Endothelial cell of umbilical vein (primary cell): ENCODE results near the gene ASB1. TPM values are rescaled to one million over a fixed set of nuclear protein-coding genes. Genes with fewer than 3 reads are reported as not detected.

Experiments used
- BruUV-seq: library from RNA; stranded (reverse); fragments of 400-500 nt; replicated peaks from 2 replicates; lab custom pipeline; 2021; lab: Mats Ljungman, UMichigan
- CTCF ChIA-PET: fragments of 300-600, 350-600 bp; sonication (Branson Sonifier 250); formaldehyde crosslinking; loops from one replicate; lab custom pipeline; 2021; ENCODE audit warnings: antibody characterized with exemption, inconsistent platforms; lab: Charles Lee
- POLR2A ChIA-PET: fragments of 300-600, 350-600 bp; sonication (Branson Sonifier 250); formaldehyde crosslinking; loops from one replicate; lab custom pipeline; 2021; ENCODE audit warnings: antibody characterized with exemption, inconsistent platforms; lab: Charles Lee
- DNase-seq: peaks from one replicate; pipeline ENCODE4 v3.0.0-alpha.2; 2011; ENCODE audit warnings: low read depth, low spot score
- FAIRE-seq: peaks from 2 replicates; lab custom pipeline; 2011; peaks lifted over from hg19 to GRCh38; lab: Jason Lieb, UNC
- H2AFZ ChIP-seq: 2 replicates; pipeline ENCODE4 v1.6.0; 2012; ENCODE audit warnings: low read depth, low read length, control low read depth, inconsistent platforms
- H3K27ac ChIP-seq: 2 replicates; pipeline ENCODE4 v1.5.1; 2011; ENCODE audit warnings: low read depth, mild to moderate bottlenecking, control low read depth, low read length, moderate library complexity; ENCODE audit not compliant: insufficient read depth
- H3K27me3 ChIP-seq, 2 experiments: 2 replicates each; pipeline versions ENCODE4 v1.6.0 to v1.6.1; 2011; ENCODE audit warnings: low read length in 2 of 2, mixed read lengths in 1 of 2; ENCODE audit not compliant: control insufficient read depth in 2 of 2, insufficient read depth in 2 of 2
- H3K36me3 ChIP-seq, 2 experiments: 2 replicates in 1 of 2; 3 replicates in 1 of 2; pipeline ENCODE4 v1.5.1; 2011; ENCODE audit warnings: low read length in 2 of 2, mild to moderate bottlenecking in 1 of 2, moderate library complexity in 1 of 2; ENCODE audit not compliant: control insufficient read depth in 2 of 2, insufficient read depth in 2 of 2; ENCODE audit errors: extremely low read depth in 1 of 2
- H3K4me1 ChIP-seq: 3 replicates; pipeline ENCODE4 v1.5.1; 2011; ENCODE audit warnings: mild to moderate bottlenecking, low read length; ENCODE audit not compliant: control insufficient read depth, insufficient read depth; ENCODE audit errors: extremely low read depth
- H3K4me2 ChIP-seq: 2 replicates; pipeline ENCODE4 v1.6.1; 2011; ENCODE audit warnings: low read length, control low read depth, mixed read lengths; ENCODE audit not compliant: insufficient read depth
- H3K4me3 ChIP-seq, 3 experiments: fragments of 200-600 bp in 1 of 3; sonication (generic), shearing (Covaris generic) in 1 of 3; replicated peaks in 1 of 3; 2 replicates each; pipeline ENCODE4 v1.5.1; 2011 to 2016; ENCODE audit warnings: control low read depth in 3 of 3, low read length in 3 of 3, mild to moderate bottlenecking in 2 of 3, inconsistent platforms in 1 of 3, low read depth in 1 of 3, moderate library complexity in 1 of 3; ENCODE audit not compliant: insufficient read depth in 1 of 3
- H3K79me2 ChIP-seq: 2 replicates; pipeline ENCODE4 v1.6.0; 2012; ENCODE audit warnings: low read length, inconsistent platforms; ENCODE audit not compliant: control insufficient read depth, insufficient read depth
- H3K9ac ChIP-seq: replicated peaks from 2 replicates; pipeline ENCODE3; 2011; ENCODE audit warnings: low read length, control low read depth; ENCODE audit not compliant: insufficient read depth; ENCODE audit errors: extremely low read depth
- H3K9me1 ChIP-seq: replicated peaks from 3 replicates; pipeline ENCODE4 v1.6.0; 2011; ENCODE audit warnings: mild to moderate bottlenecking, low read length; ENCODE audit not compliant: control insufficient read depth, insufficient read depth; ENCODE audit errors: extremely low read depth
- H3K9me3 ChIP-seq: replicated peaks from 2 replicates; pipeline ENCODE4 v1.5.1; 2012; ENCODE audit warnings: low read length, inconsistent platforms; ENCODE audit not compliant: control insufficient read depth, insufficient read depth
- H4K20me1 ChIP-seq: replicated peaks from 2 replicates; pipeline ENCODE3; 2011; ENCODE audit warnings: mild to moderate bottlenecking, low read length; ENCODE audit not compliant: control insufficient read depth, insufficient read depth; ENCODE audit errors: extremely low read depth
- CTCF ChIP-seq, 2 donors: IDR thresholded peaks; 1 replicate in 1 of 2; 2 replicates in 1 of 2; pipeline ENCODE4 v1.5.1; 2011; ENCODE audit warnings: low read length in 2 of 2, mild to moderate bottlenecking in 2 of 2, moderate library complexity in 2 of 2, control low read depth in 1 of 2, inconsistent platforms in 1 of 2, low read depth in 1 of 2; ENCODE audit not compliant: insufficient read depth in 1 of 2; ENCODE audit errors: extremely low read depth in 1 of 2
- FOS ChIP-seq: IDR thresholded peaks from 2 replicates; pipeline ENCODE4 v1.6.1; 2011; ENCODE audit warnings: mild to moderate bottlenecking, low read length, moderate library complexity, borderline replicate concordance; ENCODE audit not compliant: insufficient read depth
- GATA2 ChIP-seq: IDR thresholded peaks from 2 replicates; pipeline ENCODE4 v1.7.0; 2011; ENCODE audit warnings: low read depth, mild to moderate bottlenecking, moderate library complexity, mixed read lengths, low read length; ENCODE audit not compliant: insufficient read length, insufficient read depth
- JUN ChIP-seq: IDR thresholded peaks from 2 replicates; pipeline ENCODE4 v1.6.1; 2011; ENCODE audit warnings: borderline replicate concordance, low read depth; ENCODE audit not compliant: insufficient read length, insufficient read depth
- MAX ChIP-seq: IDR thresholded peaks from 2 replicates; pipeline ENCODE4 v1.6.1; 2011; ENCODE audit not compliant: insufficient read depth, insufficient read length
- MYC ChIP-seq: IDR thresholded peaks from one replicate; pipeline ENCODE4 v1.6.1; 2011; ENCODE audit warnings: mild to moderate bottlenecking, low read depth, low read length
- POLR2AphosphoS5 ChIP-seq: IDR thresholded peaks from 2 replicates; pipeline ENCODE4 v1.6.1; 2012; ENCODE audit warnings: low read depth, mild to moderate bottlenecking, control low read depth, low read length, moderate library complexity; ENCODE audit not compliant: insufficient read depth
- dilution Hi-C: fragments of 300-500 bp; cut with MboI; formaldehyde crosslinking; loops from one replicate; pipeline ENCODE4 v1.15.0; 2019; ENCODE audit warnings: low sequenced_read_pairs; ENCODE audit not compliant: extremely low pct_ligation_motif_present
- intact Hi-C: fragments of 100-400 bp; cut with micrococcal nuclease; formaldehyde crosslinking; loops from one replicate; pipeline ENCODE4 v1.10.0; 2022
- polyA plus RNA-seq, 4 experiments: library from polyadenylated mRNA; depleted of rRNA in 3 of 4; stranded (reverse) in 3 of 4; unstranded in 1 of 4; fragments of >200 nt; gene quantifications; 2 replicates each; pipeline versions ENCODE4 v1.2.1 to v1.2.3, GENCODE V29; 2011 to 2012; ENCODE audit warnings: missing spikeins in 1 of 4
- total RNA-seq: library from RNA; stranded (reverse); gene quantifications from 2 replicates; pipeline ENCODE4 v1.2.3, GENCODE V29; 2021

Gene ASB1
- total and polyA plus RNA-seq, 2 donors (not counting 3 experiments of a cell fraction or from before 2014, with no cell fraction given), result 12.3 to 16.2 TPM

- H3K27ac ChIP-seq, result no peak overlapping the region
- H3K4me3 ChIP-seq, result no peak overlapping the region
- intact Hi-C loops, result no loop called here
- H3K27me3 ChIP-seq, result no peaks in the 10 kb centered on the region
- ChIA-PET POLR2A (no interaction called here), CTCF (no interaction called here)
- no peaks in the 10 kb centered on the region for H3K79me2 ChIP-seq
- no peak overlapping the region for H3K4me2 ChIP-seq
- no peak for FAIRE-seq
- BruUV-seq, result no TSS peak
- no peaks in the 10 kb centered on the region for H3K36me3 ChIP-seq
- H2AFZ ChIP-seq, result no peak overlapping the region
- H3K4me1 ChIP-seq, result no peaks in the 10 kb centered on the region
- dilution Hi-C loops, result no loop called here
- H3K9me1 ChIP-seq, result no peaks in the 10 kb centered on the region
- no peaks in the 10 kb centered on the region for H3K9me3 ChIP-seq
- no peak for DNase-seq
- no peak overlapping the region for H3K9ac ChIP-seq
- TF ChIP-seq JUN (no peak), CTCF (IDR thresholded peaks at IDR 0.05; ENCODE audit: extremely low read depth in 1 of 2, insufficient read depth in 1 of 2, low read depth in 1 of 2, low read length in 2 of 2) (no peak), POLR2AphosphoS5 (no peak), FOS (no peak), MAX (no peak), MYC (no peak), GATA2 (no peak)
- H4K20me1 ChIP-seq, result no peaks in the 10 kb centered on the region
Measured at GRCh38 chr2:238494573-238494961, 67.8 kb downstream of the ASB1 start.
